ENCODE data around the gene NEGR1.

DNA sequence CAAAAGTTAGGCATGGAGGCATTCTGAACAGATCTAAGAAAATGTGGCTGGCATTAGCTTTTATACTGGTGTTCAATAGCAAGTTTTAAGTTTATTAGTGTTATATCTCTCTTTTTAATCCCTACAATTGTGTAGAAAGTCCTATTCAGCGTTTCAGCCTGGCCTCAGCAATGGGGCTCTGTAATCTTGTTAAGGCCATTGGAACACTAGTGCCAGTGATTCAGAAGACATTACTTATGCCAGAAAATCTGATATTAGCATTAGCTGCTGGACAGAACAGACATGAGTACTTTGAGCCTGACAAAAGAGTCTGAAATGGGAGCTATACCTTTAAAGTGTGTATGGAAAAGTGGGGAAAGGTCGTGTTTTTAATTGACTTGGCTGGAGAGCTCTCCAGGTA, 167.0 kb downstream of the NEGR1 start:
- TF ChIP-seq, protein P1, sequence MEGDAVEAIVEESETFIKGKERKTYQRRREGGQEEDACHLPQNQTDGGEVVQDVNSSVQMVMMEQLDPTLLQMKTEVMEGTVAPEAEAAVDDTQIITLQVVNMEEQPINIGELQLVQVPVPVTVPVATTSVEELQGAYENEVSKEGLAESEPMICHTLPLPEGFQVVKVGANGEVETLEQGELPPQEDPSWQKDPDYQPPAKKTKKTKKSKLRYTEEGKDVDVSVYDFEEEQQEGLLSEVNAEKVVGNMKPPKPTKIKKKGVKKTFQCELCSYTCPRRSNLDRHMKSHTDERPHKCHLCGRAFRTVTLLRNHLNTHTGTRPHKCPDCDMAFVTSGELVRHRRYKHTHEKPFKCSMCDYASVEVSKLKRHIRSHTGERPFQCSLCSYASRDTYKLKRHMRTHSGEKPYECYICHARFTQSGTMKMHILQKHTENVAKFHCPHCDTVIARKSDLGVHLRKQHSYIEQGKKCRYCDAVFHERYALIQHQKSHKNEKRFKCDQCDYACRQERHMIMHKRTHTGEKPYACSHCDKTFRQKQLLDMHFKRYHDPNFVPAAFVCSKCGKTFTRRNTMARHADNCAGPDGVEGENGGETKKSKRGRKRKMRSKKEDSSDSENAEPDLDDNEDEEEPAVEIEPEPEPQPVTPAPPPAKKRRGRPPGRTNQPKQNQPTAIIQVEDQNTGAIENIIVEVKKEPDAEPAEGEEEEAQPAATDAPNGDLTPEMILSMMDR (conservative IDR thresholded peaks at IDR 0.05): no peak
- no peak for TF ChIP-seq EZH2 (IDR thresholded peaks at IDR 0.05; ENCODE audit: low read depth)

Measured in PC-9 (cell line).